OCI-LY3 (cell line): Measurements from ENCODE around the gene ANKRD33.

Experiments
- H2AFZ ChIP-seq: fragments of 200-600, 300-600 bp; shearing (Covaris generic); 2 replicates; pipeline ENCODE4 v1.6.0; 2014; ENCODE audit warnings: antibody characterized with exemption, low read depth, low read length
- H3K27ac ChIP-seq: fragments of 200-600, 300-600 bp; sonication (generic); 2 replicates; pipeline ENCODE4 v1.5.1; 2014; ENCODE audit warnings: mild to moderate bottlenecking, low read length, moderate library complexity, mixed read lengths
- H3K27me3 ChIP-seq: fragments of 200-600, 300-600 bp; sonication (generic); 2 replicates; pipeline ENCODE4 v1.6.1; 2014; ENCODE audit warnings: low read depth, low read length, mixed read lengths
- H3K36me3 ChIP-seq: fragments of 200-600, 300-600 bp; sonication (generic); replicated peaks from 2 replicates; pipeline ENCODE3; 2014; ENCODE audit warnings: low read depth, low read length, mixed read lengths
- H3K4me1 ChIP-seq: fragments of 300-600, 200-600 bp; sonication (generic); 2 replicates; pipeline ENCODE4 v1.6.1; 2014; ENCODE audit warnings: low read length, mixed read lengths
- H3K4me2 ChIP-seq: fragments of 200-600, 300-600 bp; sonication (generic); 2 replicates; pipeline ENCODE4 v1.6.1; 2014; ENCODE audit warnings: low read length, mixed read lengths
- H3K4me3 ChIP-seq: fragments of 300-600, 200-600 bp; sonication (generic); 2 replicates; pipeline ENCODE4 v1.5.1; 2014; ENCODE audit warnings: antibody characterized with exemption, mild to moderate bottlenecking, low read length, moderate library complexity
- H3K79me2 ChIP-seq: fragments of 300-600, 200-600 bp; shearing (Covaris generic); 2 replicates; pipeline ENCODE4 v1.6.1; 2014; ENCODE audit warnings: mild to moderate bottlenecking, low read length, mixed read lengths
- H3K9ac ChIP-seq: fragments of 300-600, 200-600 bp; shearing (Covaris generic); 2 replicates; pipeline ENCODE4 v1.6.0; 2014; ENCODE audit warnings: mild to moderate bottlenecking, low read length, moderate library complexity
- H3K9me3 ChIP-seq: fragments of 200-600, 300-600 bp; shearing (Covaris generic); 2 replicates; pipeline ENCODE4 v1.6.1; 2014; ENCODE audit warnings: low read length, mixed read lengths; ENCODE audit not compliant: insufficient read depth
- H4K20me1 ChIP-seq: fragments of 200-600, 300-600 bp; sonication (generic); 2 replicates; pipeline ENCODE4 v1.6.1; 2016; ENCODE audit warnings: low read length, mixed read lengths; ENCODE audit not compliant: insufficient read depth
- CTCF ChIP-seq: fragments of 200-600, 300-600 bp; sonication (generic); IDR thresholded peaks from 2 replicates; pipeline ENCODE4 v1.5.1; 2014; ENCODE audit warnings: antibody characterized with exemption, low read length, low read depth
- EZH2phosphoT487 ChIP-seq: fragments of 200-600 bp; shearing (Covaris generic); IDR thresholded peaks from 2 replicates; pipeline ENCODE4 v1.6.1; 2018; ENCODE audit warnings: antibody characterized with exemption, mixed run types, low read depth

The ANKRD33 gene

GRCh38 chr12:51846911-51847642 lies 40.8 kb upstream of the ANKRD33 start:
- Histone ChIP-seq H3K4me3 (no peak overlapping the region), H3K27me3 (peaks cover 41% of the 10 kb centered on the region), H4K20me1 (no peaks in the 10 kb centered on the region), H3K9me3 (no peaks in the 10 kb centered on the region), H3K36me3 (no peaks in the 10 kb centered on the region), H3K79me2 (no peaks in the 10 kb centered on the region), H3K27ac (no peak overlapping the region), H3K9ac (no peak overlapping the region), H3K4me2 (no peak overlapping the region), H2AFZ (no peak overlapping the region), H3K4me1 (no peaks in the 10 kb centered on the region)
- TF ChIP-seq EZH2phosphoT487: no peak
- no peak for TF ChIP-seq CTCF

GRCh38 chr12:51847643-51848325 lies 40.1 kb upstream of the ANKRD33 start:
- H3K4me2 ChIP-seq: no peak overlapping the region
- H4K20me1 ChIP-seq: no peaks in the 10 kb centered on the region
- H3K36me3 ChIP-seq: no peaks in the 10 kb centered on the region
- no peaks in the 10 kb centered on the region for H3K9me3 ChIP-seq
- H3K4me1 ChIP-seq: no peaks in the 10 kb centered on the region
- H3K4me3 ChIP-seq: no peak overlapping the region
- H3K27me3 ChIP-seq: peaks cover 41% of the 10 kb centered on the region
- TF ChIP-seq EZH2phosphoT487 (no peak), CTCF (no peak)
- H3K9ac ChIP-seq: no peak overlapping the region
- no peak overlapping the region for H2AFZ ChIP-seq
- no peaks in the 10 kb centered on the region for H3K79me2 ChIP-seq
- no peak overlapping the region for H3K27ac ChIP-seq

- Histone ChIP-seq H3K4me2 (no peak within 1 kb of the TSS), H3K9ac (no peak within 1 kb of the TSS), H3K36me3 (no peaks in the 10 kb centered on the region), H2AFZ (no peak within 1 kb of the TSS), H3K4me3 (no peak within 1 kb of the TSS), H3K79me2 (no peaks in the 10 kb centered on the region), H3K4me1 (no peaks in the 10 kb centered on the region), H4K20me1 (no peaks in the 10 kb centered on the region), H3K9me3 (no peaks in the 10 kb centered on the region), H3K27me3 (peaks cover 42% of the 10 kb centered on the region), H3K27ac (no peak within 1 kb of the TSS)
- no peak for TF ChIP-seq EZH2phosphoT487
- TF ChIP-seq CTCF: no peak
Measured at GRCh38 chr12:51848326-51848727, 39.6 kb upstream of the ANKRD33 start, which contains the start of gene FIGNL2. Gene FIGNL2 (minus strand): TSS chr12:51848718. CDS start chr12:51822413, 26,305 bp downstream.
